K562 (cell line): ENCODE data around the gene NLK. TPM values are rescaled to one million over a fixed set of nuclear protein-coding genes. Genes with fewer than 3 reads are reported as not detected.

Experiments used
- ATAC-seq: fragments of 200-7000 bp; cut with Tn5 transposase; 3 replicates; pipeline ENCODE4 v1.9.1; 2020; ENCODE audit warnings: moderate library complexity
- BruUV-seq: library from RNA; stranded (reverse); fragments of 400-500 nt; replicated peaks from 2 replicates; lab custom pipeline; 2021; lab: Mats Ljungman, UMichigan
- CTCF ChIA-PET: fragments of 300-600 bp; formaldehyde crosslinking; extraction: SDS; loops from one replicate; lab custom pipeline; 2021; ENCODE audit warnings: low intra/inter-chr PET ratio; lab: Yijun Ruan, JAX
- POLR2A ChIA-PET: fragments of 300-600, 350-650 bp; sonication (Branson Sonifier 250); formaldehyde crosslinking; extraction: SDS; loops from one replicate; lab custom pipeline; 2021; ENCODE audit warnings: antibody characterized with exemption, inconsistent platforms; lab: Yijun Ruan, JAX
- DNase-seq, 4 experiments: peaks; one replicate each; pipeline versions ENCODE4 v3.0.0 to v3.0.0-alpha.2; 2011 to 2018; ENCODE audit warnings: low spot score in 3 of 4, mixed read lengths in 3 of 4; ENCODE audit errors: extremely low read depth in 1 of 4
- FAIRE-seq: peaks from 2 replicates; lab custom pipeline; 2011; peaks lifted over from hg19 to GRCh38; lab: Jason Lieb, UNC
- H2AFZ ChIP-seq: 2 replicates; pipeline ENCODE4 v1.6.0; 2011; ENCODE audit warnings: low read depth, low read length, control low read depth, inconsistent platforms
- H3K27ac ChIP-seq: fragments of 200-600 bp; 3 replicates; pipeline ENCODE4 v1.8.0; 2011; ENCODE audit warnings: low read depth, mild to moderate bottlenecking, control low read depth, inconsistent platforms, low read length, moderate library complexity, mixed read lengths; ENCODE audit errors: extremely low read depth
- H3K27me3 ChIP-seq, 2 experiments: fragments of 300-600 bp in 1 of 2; 2 replicates in 1 of 2; 3 replicates in 1 of 2; pipeline versions ENCODE4 v1.6.0 to v1.8.0; 2011; ENCODE audit warnings: inconsistent platforms in 2 of 2, low read length in 2 of 2, mild to moderate bottlenecking in 1 of 2, mixed read lengths in 1 of 2, moderate library complexity in 1 of 2; ENCODE audit not compliant: control insufficient read depth in 2 of 2, insufficient read depth in 2 of 2
- H3K36me3 ChIP-seq: fragments of 300-600 bp; 3 replicates; pipeline ENCODE4 v1.8.0; 2011; ENCODE audit warnings: mild to moderate bottlenecking, low read length, inconsistent platforms; ENCODE audit not compliant: control insufficient read depth, insufficient read depth
- H3K4me1 ChIP-seq, 2 experiments: fragments of 200-600 bp in 1 of 2; replicated peaks in 1 of 2; 2 replicates in 1 of 2; 3 replicates in 1 of 2; pipeline versions ENCODE4 v1.5.1 to v1.8.0; 2011; ENCODE audit warnings: inconsistent platforms in 2 of 2, low read length in 2 of 2, mild to moderate bottlenecking in 1 of 2, mixed read lengths in 1 of 2, moderate library complexity in 1 of 2; ENCODE audit not compliant: control insufficient read depth in 2 of 2, insufficient read depth in 2 of 2
- H3K4me2 ChIP-seq: 2 replicates; pipeline ENCODE4 v1.6.1; 2011; ENCODE audit warnings: low read length, control low read depth, inconsistent platforms, mixed read lengths; ENCODE audit not compliant: insufficient read depth
- H3K4me3 ChIP-seq: fragments of 200-600 bp; sonication (generic), shearing (Covaris generic); 2 replicates; pipeline ENCODE4 v1.5.1; 2016; ENCODE audit warnings: control low read depth, inconsistent platforms
- H3K79me2 ChIP-seq: fragments of 200-600 bp; 3 replicates; pipeline ENCODE4 v1.8.0; 2011; ENCODE audit warnings: low read length, inconsistent platforms; ENCODE audit not compliant: control insufficient read depth, insufficient read depth
- H3K9ac ChIP-seq, 2 experiments: 2 replicates each; pipeline versions ENCODE4 v1.6.0 to v1.6.1; 2011; ENCODE audit warnings: low read depth in 2 of 2, low read length in 2 of 2, control low read depth in 1 of 2, inconsistent platforms in 1 of 2, mild to moderate bottlenecking in 1 of 2, mixed read lengths in 1 of 2; ENCODE audit not compliant: insufficient read depth in 1 of 2
- H3K9me1 ChIP-seq: one replicate; pipeline ENCODE4 v1.6.0; 2011; ENCODE audit warnings: inconsistent platforms, mild to moderate bottlenecking, low read length, moderate library complexity; ENCODE audit not compliant: control insufficient read depth, insufficient read depth
- H3K9me3 ChIP-seq: replicated peaks from 2 replicates; pipeline ENCODE4 v1.5.1; 2011; ENCODE audit warnings: low read depth, low read length, inconsistent platforms; ENCODE audit not compliant: control insufficient read depth, insufficient read depth
- H4K20me1 ChIP-seq: replicated peaks from 2 replicates; pipeline ENCODE4 v1.6.1; 2011; ENCODE audit warnings: low read length, inconsistent platforms, mixed read lengths; ENCODE audit not compliant: control insufficient read depth, insufficient read depth
- CAMTA2 ChIP-seq: fragments of 250-450 bp; sonication (Bioruptor Pico); conservative IDR thresholded peaks from 2 replicates; pipeline ENCODE4 v1.5.1; 2022
- CHAMP1 ChIP-seq: fragments of 450-650 bp; IDR thresholded peaks from 2 replicates; pipeline ENCODE4 v1.6.1; 2016; ENCODE audit warnings: mild to moderate bottlenecking
- CREM ChIP-seq: IDR thresholded peaks from 2 replicates; pipeline ENCODE4 v1.6.1; 2014; ENCODE audit warnings: antibody characterized with exemption, low read depth
- GATA2 ChIP-seq: sonication (generic); formaldehyde crosslinking; IDR thresholded peaks from 2 replicates; pipeline ENCODE4 v1.4.0; 2020; ENCODE audit warnings: mild to moderate bottlenecking, missing genetic modification reagents
- GATAD2B ChIP-seq: fragments of 450-650 bp; IDR thresholded peaks from 2 replicates; pipeline ENCODE4 v1.6.1; 2017; ENCODE audit warnings: mild to moderate bottlenecking, borderline replicate concordance
- HBP1 ChIP-seq: fragments of 450-650 bp; formaldehyde crosslinking; IDR thresholded peaks from 2 replicates; pipeline ENCODE4 v1.4.0; 2022; ENCODE audit warnings: missing genetic modification characterization
- MCM2 ChIP-seq: fragments of 450-650 bp; IDR thresholded peaks from 2 replicates; pipeline ENCODE4 v1.6.1; 2017; ENCODE audit warnings: low read depth, mild to moderate bottlenecking
- NCOA1 ChIP-seq: fragments of 450-650 bp; IDR thresholded peaks from 2 replicates; pipeline ENCODE4 v1.6.1; 2016; ENCODE audit warnings: low read depth
- PCBP2 ChIP-seq: fragments of 200-400 bp; formaldehyde crosslinking; IDR thresholded peaks from 2 replicates; pipeline ENCODE4 v1.6.1; 2018; ENCODE audit warnings: low read length, low read depth, mild to moderate bottlenecking, moderate library complexity; ENCODE audit not compliant: poor library complexity, severe bottlenecking
- POLR3G ChIP-seq: IDR thresholded peaks from 2 replicates; pipeline ENCODE4 v1.6.1; 2011; ENCODE audit not compliant: insufficient read length, insufficient replicate concordance; ENCODE audit errors: extremely low read depth
- RFX1 ChIP-seq: fragments of 450-650 bp; IDR thresholded peaks from 2 replicates; pipeline ENCODE4 v1.6.1; 2016; ENCODE audit warnings: mild to moderate bottlenecking, moderate library complexity
- SMAD3 ChIP-seq: fragments of 450-650 bp; formaldehyde crosslinking; conservative IDR thresholded peaks from 2 replicates; pipeline ENCODE4 v1.4.0; 2020; ENCODE audit warnings: mild to moderate bottlenecking
- ZBTB2 ChIP-seq: fragments of 450-650 bp; IDR thresholded peaks from 2 replicates; pipeline ENCODE4 v1.6.1; 2016; ENCODE audit warnings: antibody characterized with exemption
- ZFP91 ChIP-seq: sonication (generic); formaldehyde crosslinking; IDR thresholded peaks from 2 replicates; pipeline ENCODE4 v1.8.0; 2022; ENCODE audit warnings: mild to moderate bottlenecking, missing genetic modification reagents
- ZKSCAN3 ChIP-seq: fragments of 250-450 bp; sonication (Bioruptor Pico); IDR thresholded peaks from 2 replicates; pipeline ENCODE4 v1.4.0; 2020
- ZNF146 ChIP-seq: IDR thresholded peaks from one replicate; pipeline ENCODE4 v1.6.1; 2018; ENCODE audit warnings: missing compliant biosample characterization; ENCODE audit not compliant: unreplicated experiment
- WGBS: fragments of 100-300 bp; shearing (Covaris generic); methylation state at CpG from one replicate; pipeline ENCODE4 v1.1.6; 2016; ENCODE audit warnings: low coverage, mixed read lengths; ENCODE audit not compliant: insufficient coverage; ENCODE audit errors: missing lambda C conversion rate; 5-methylcytosine and 5-hydroxymethylcytosine counted together
- in situ Hi-C: fragments of 300-500 bp; cut with MboI; formaldehyde crosslinking; loops from 4 replicates; pipeline ENCODE4 v1.15.0; 2018; ENCODE audit warnings: inconsistent platforms, mixed read lengths
- intact Hi-C: fragments of 100-400 bp; cut with micrococcal nuclease; formaldehyde crosslinking; loops from 2 replicates; pipeline ENCODE4 v1.14.2; 2022
- polyA plus RNA-seq, 8 experiments: library from polyadenylated mRNA; depleted of rRNA in 4 of 8; stranded (reverse) in 5 of 8; unstranded in 3 of 8; fragments of >200 nt; fragmentation: Nextera tagmentation in 2 of 8; fragmentation: Illumina TruSeq in 1 of 8; extraction: Ambion mirVana in 2 of 8; extraction: Trizol in 1 of 8; gene quantifications; 2 replicates each; pipeline versions ENCODE4 v1.2.1 to v1.2.3, GENCODE V29; 2011 to 2014; ENCODE audit warnings: inconsistent platforms in 1 of 8, missing spikeins in 1 of 8
- total RNA-seq, 7 experiments: library from RNA; depleted of rRNA in 6 of 7; stranded (reverse); fragments of >200 nt in 6 of 7; fragmentation: Illumina TruSeq in 2 of 7; extraction: Trizol in 2 of 7; gene quantifications; 2 replicates each; pipeline versions ENCODE4 v1.2.1 to v1.2.3, GENCODE V29; 2011 to 2021; ENCODE audit warnings: low replicate concordance in 1 of 7

NLK gene
- total and polyA plus RNA-seq, 9 of the 15 experiments (the other 6 are each of a cell fraction or from before 2014, with no cell fraction given) = 10.9 to 59.6 (median 26.7) TPM

GRCh38 chr17:28173031-28173561, 130.6 kb downstream of the NLK start:
- no TSS peak for BruUV-seq
- H3K4me2 ChIP-seq = peak overlapping the region; percentile 4; the same call in 1 of the 2 replicates
- intact Hi-C loops (loop anchor here (10.0 kb wide), 2 partner anchors 52 to 128 kb away; partner anchors contain the start of gene NLK), in situ Hi-C loops (no loop called here)
- no peak overlapping the region for H2AFZ ChIP-seq
- POLR2A ChIA-PET = interaction anchor here (0.8 to 1.4 kb wide), 3 partner anchors 10 to 17 kb away, joined by 4 to 8 read pairs (median 6); no protein-coding TSS in a partner anchor
- H4K20me1 ChIP-seq = peaks cover 10% of the 10 kb centered on the region
- 0% methylated on average over 3 of the region's 3 CpGs for WGBS
- peak; percentile 55 to 80 (median 72) for DNase-seq
- H3K4me1 ChIP-seq = peaks cover 8 to 30% of the 10 kb centered on the region in 2 experiments; a peak in 4 of 5 replicates
- FAIRE-seq = peak; percentile 91
- H3K4me3 ChIP-seq = no peak overlapping the region
- CTCF ChIA-PET = no interaction called here
- H3K27ac ChIP-seq = peak overlapping the region; percentile 59
- no peaks in the 10 kb centered on the region for H3K27me3 ChIP-seq
- no peaks in the 10 kb centered on the region for H3K9me1 ChIP-seq
- no peaks in the 10 kb centered on the region for H3K79me2 ChIP-seq
- no peaks in the 10 kb centered on the region for H3K9me3 ChIP-seq
- ATAC-seq = peak; percentile 86
- peaks cover 25% of the 10 kb centered on the region for H3K36me3 ChIP-seq
- no peak overlapping the region for H3K9ac ChIP-seq
- TF ChIP-seq NCOA1 (peak; percentile 96), ZFP91 (CRISPR knock-in tag) (no peak), CHAMP1 (peak; percentile 86; the same call in 1 of the 2 replicates), CAMTA2 (CRISPR knock-in tag) (no peak), RFX1 (peak; percentile 23), CREM (peak; percentile 73), SMAD3 (peak; percentile 83), POLR3G (no peak), MCM2 (no peak), GATAD2B (peak; percentile 96), ZBTB2 (peak; percentile 76; the same call in 1 of the 2 replicates), ZNF146 (CRISPR knock-in tag) (no peak), PCBP2 (no peak), ZKSCAN3 (CRISPR knock-in tag) (no peak), GATA2 (CRISPR knock-in tag) (peak; percentile 85), HBP1 (CRISPR knock-in tag) (no peak)
